NCI-H1930 (cell line): ENCODE measurements around the gene MAMDC4.
"Not testable (repeated sequence)": the region's sequence is repeated elsewhere in the genome, so short reads cannot be mapped to it uniquely, and the experiment has no call there.

ENCODE experiments used
- DNase-seq, 2 experiments: peaks; one replicate each; lab custom pipeline; 2025; lab: John Stamatoyannopoulos, UW

Gene MAMDC4

GRCh38 chr9:136839229-136840139 lies 12.7 kb upstream of the MAMDC4 start:
- DNase-seq, result no peak

GRCh38 chr9:136840140-136840876 lies 11.8 kb upstream of the MAMDC4 start:
- no peak for DNase-seq

DNA sequence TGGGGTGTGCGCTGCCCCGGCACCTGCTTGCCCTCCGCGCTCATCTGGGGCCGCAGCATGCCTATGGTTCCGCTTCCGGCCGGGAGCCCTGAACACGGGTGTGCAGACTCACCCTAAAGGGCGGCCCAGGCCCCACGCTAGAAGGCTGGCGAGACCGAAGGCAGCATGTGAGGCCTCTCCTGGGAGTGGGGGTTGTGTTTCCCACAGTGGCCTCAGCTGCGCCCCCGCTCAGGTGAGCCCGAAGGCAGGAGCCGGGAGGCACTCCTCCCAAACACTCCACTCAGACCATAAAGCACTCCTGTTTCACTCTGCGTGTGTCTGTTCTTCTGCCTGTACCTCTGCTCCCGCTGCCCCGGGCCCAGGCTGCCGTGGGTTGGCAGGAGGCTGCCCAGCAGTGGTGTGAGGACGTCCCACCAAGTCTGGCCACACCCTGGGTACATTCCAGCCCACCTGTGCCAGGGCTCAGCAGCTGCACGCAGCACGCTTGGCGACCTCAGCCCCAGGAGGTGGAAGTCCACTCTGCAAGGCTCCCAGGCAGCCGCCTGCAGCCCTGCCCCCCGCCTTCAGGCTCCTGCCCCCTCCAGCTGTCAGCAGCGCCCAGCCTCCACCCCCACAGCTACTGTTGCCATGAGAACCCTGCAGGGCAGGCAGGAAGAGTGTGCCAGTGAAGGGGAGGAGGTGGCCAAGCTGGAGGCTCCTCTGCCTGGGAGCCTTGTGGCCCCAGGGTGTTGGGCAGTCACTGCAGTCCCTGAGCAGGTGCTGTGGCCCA lies 11.1 kb upstream of the MAMDC4 start:
- no peak for DNase-seq

DNA sequence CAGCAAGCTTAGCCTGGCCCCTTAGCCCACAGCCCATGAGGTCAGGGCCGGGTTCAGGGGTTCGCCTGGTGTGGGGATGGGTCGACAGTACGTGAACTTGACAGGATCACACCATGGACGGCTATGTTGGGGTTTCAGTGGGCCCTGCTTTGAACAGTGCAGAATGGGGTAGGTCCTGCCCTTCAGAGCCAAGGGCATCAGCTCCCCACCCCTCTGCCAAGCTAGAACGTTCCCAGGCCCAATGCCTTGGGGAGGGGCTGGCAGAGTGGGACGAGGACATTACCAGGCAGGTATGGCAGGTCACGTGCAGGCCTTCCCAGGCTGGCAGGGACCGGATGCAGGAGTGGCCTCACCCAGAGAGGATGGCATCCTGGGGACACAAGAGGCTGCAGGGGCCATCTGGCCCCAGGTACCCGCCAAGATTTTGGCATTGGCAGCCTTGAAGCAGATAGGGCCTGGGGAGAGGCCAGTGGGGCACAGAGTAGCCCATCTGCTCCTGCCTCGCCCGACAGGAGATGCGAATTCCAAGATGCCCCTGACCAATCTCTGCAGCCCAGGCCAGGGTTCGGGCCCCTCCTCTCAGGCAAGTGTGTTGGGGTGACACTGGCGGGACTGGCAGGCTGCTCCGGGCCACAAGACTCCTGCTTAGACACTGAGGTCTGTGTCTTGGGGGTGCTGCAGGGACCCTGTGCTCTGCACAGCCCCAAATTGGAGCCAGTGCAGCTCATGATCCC lies 10.3 kb upstream of the MAMDC4 start:
- not testable (repeated sequence) for DNase-seq

DNA sequence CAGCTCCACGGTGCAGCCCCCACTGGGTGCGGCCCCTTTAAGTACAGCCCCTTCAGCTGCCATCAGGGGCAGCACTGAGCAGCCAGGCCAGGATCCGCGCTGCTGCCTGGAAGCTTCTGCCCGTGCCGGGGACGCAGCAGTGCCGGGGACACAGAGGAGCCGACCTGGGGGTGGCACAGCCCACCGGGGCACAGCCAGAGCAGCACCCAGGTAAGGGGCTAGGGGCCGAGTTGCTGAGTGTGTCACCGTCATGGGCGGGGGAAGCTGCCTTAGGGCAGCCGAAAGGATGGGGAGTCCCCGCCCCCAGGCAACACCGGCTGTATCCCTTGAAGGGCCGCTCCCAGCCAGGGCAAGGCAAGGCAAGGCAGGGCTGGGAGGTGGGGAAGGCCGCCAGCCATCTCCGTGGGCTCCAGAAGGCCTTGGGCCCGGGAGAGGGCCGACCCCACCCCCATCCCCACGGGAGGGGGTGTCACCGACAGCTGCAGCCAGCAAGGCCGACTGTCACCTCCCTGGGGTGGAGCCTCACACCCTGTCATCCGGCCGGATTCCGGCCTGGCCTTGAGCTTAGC lies 9.7 kb upstream of the MAMDC4 start, which contains the start of gene AJM1:
Gene AJM1 (plus strand): TSS at position 99 of the 569 bp plus-strand sequence. CDS start 1,937 bp downstream, outside the sequence.
- DNase-seq, result peak; percentile 63 to 66

DNA sequence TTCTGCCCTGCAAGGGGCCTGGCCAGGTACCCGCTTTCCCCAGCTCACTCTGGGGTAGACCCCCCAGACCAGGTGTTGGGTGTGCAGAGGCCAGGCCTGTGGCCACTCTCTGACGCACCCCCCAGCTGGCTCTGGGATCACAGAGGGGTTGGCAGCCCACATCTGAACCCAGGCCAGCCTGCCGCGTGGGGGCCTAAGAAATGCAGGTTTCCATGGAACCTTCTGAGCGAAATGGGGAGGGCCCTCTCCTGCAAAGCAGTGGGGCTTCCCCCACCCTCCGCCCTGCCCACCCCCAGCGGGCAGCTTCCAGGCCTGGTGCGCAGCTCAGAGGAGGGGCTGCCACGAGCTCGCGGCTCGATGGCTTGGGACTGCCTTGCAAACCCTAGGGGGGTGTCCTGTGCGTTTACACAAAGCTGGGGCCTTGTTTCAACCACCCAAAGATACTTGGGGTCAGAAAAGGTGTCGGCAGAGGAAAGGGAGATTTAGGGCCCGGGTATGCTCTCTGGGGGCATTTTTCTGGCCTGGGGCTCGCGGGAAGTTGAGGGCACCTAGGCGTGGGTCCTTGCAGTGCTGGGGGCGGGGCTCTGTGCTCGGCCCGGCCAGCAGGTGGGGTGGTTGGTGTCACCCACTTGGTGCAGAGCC lies 8.9 kb upstream of the MAMDC4 start:
- not testable (repeated sequence) for DNase-seq

DNA sequence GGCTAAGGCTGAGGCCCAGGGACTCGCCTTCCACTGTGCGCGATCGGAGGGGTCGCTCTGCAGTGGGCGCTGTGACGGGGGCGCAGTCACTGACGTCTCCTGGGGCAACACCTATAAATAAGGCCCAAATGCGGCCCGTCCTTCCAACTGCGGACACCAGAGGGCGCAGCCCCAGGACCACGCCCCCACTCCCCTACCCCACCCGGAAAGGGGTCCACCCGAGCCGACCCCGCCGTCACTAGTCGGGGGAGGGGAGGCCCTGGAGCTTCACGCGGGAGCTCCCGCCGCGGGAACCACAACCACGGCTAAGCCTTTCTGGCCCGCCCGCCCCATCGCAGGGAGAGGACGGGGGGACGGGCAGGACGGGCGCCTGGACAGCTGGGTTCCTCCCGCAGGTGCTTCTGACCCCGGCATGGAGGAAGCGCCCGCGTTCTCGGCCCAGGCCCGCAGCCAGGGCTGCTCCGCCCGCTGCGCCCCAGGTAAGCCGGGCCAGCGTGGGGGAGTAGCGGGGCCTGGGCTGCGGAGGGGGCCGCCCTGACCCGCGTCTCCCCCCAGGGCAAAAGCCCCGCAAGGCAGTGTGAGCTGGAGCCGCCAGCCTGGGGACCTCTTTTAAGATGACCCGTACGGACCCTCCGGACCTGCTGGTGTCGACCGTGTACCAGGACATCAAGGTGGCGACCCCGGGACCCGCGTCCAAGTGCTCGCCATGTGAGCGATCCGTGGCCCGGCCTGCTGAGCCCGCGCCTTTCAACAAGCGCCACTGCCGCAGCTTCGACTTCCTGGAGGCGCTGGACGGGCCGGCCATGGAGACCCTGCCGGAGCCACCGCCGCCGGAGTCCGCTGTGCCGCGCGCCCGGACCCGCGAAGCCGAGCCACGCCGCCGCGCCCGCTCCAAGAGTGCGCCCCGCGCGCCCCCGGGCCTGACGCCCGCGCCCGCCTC lies 8.1 kb upstream of the MAMDC4 start:
- DNase-seq, result not testable (repeated sequence)

DNA sequence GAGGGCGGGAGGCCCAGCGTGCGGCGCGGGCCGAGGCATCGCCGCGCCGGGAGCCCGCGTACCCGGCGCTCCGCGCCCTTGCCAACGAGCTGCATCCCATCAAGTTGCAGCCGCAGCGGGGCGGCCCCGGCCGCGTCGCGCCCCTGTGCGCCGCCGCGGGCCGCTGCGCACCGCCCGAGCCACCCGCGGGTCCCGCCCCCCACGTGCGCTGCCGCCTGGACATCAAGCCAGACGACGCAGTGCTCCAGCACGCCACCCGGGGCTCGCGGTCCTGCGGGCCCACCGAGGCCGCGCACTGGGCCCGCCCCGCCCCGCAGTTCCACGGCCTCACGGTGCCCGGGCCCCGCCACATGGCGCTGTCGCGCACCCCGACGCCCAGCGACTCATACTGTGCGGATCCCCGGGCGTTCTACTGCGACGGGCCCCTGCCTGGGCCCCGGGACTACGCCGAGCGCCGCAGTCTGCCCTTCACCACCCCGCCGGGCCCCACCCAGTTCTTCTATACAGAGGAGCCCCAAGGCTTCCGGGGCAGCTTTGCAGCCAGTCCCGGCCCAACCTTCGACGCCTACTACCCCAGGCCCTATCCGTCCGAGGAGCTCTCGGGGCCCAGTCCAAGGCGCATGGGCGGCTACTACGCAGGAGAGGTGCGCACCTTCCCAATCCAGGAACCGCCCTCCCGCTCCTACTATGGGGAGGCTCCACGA lies 7.2 kb upstream of the MAMDC4 start:
- DNase-seq, result no peak

GRCh38 chr9:136845465-136846260 lies 6.5 kb upstream of the MAMDC4 start:
- no peak for DNase-seq

- no peak for DNase-seq
Observed at GRCh38 chr9:136846376-136847087, 5.6 kb upstream of the MAMDC4 start.

DNA sequence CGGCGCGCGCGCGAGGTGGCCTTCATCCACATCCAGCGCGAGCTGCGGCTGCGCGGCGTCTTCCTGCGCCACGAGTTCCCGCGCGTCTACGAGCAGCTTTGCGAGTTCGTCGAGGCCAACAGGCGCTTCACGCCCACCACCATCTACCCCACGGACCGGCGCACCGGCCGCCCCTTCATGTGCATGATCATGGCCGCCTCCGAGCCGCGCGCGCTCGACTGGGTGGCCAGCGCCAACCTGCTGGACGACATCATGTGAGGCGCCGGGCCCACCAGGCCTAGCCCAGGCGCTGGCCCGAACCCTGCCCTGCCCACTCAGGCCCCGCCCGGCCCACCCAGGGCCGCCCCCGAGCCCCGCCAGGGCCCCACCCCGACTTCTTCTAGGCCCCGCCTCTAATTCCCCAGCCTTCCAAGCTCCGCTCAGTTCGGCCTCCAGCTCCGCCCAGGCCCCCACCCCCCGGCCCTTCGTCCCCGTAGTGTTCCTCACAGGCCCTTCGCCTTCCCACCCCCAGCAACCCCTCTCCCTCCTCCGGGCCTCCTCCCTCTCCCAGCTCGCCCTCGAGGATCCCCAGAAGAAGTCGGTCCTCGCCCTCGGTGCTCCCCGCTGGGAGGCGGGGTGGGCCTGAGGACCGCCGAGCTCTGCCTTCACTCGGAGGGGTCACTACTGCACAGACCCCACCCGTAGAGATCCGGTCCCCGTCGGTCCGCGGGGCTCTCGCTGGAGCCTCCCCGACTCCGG lies 4.9 kb upstream of the MAMDC4 start:
- DNase-seq, result no peak

GRCh38 chr9:136847826-136848392 lies 4.2 kb upstream of the MAMDC4 start:
- peak; percentile 54 to 61 for DNase-seq

DNA sequence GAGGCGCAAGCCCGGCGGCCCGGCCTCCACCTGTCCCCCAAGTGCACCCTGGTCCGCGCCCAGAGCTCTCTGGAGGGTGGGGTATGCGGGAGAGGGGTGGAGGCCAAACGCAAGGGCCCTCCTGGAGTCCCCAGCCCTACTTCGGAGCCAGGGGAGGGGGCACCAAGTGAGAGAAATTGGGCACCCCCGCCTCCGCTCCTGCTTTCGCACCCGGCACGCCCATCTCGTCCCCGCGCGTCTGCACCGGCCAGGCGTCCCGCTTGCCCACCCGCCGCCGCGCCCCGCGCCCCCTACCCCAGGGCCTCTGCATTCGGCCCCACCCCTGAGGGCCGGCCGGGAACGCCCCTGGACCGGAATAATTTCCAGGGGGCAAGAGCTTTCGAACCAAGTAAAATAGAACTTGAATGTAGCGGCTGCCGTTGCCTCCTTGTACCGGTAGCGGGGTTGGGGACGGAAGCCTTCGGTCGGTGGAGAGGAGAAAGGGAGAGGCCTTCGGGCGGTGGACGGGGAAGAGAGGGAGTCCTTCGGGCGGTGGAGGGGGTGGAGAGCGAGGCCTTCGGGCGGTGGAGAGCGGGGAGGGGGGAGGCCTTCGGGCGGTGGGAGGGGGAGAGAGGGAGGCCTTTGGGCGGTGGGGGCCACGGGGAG lies 3.6 kb upstream of the MAMDC4 start:
- peak; percentile 58 to 68 for DNase-seq

DNA sequence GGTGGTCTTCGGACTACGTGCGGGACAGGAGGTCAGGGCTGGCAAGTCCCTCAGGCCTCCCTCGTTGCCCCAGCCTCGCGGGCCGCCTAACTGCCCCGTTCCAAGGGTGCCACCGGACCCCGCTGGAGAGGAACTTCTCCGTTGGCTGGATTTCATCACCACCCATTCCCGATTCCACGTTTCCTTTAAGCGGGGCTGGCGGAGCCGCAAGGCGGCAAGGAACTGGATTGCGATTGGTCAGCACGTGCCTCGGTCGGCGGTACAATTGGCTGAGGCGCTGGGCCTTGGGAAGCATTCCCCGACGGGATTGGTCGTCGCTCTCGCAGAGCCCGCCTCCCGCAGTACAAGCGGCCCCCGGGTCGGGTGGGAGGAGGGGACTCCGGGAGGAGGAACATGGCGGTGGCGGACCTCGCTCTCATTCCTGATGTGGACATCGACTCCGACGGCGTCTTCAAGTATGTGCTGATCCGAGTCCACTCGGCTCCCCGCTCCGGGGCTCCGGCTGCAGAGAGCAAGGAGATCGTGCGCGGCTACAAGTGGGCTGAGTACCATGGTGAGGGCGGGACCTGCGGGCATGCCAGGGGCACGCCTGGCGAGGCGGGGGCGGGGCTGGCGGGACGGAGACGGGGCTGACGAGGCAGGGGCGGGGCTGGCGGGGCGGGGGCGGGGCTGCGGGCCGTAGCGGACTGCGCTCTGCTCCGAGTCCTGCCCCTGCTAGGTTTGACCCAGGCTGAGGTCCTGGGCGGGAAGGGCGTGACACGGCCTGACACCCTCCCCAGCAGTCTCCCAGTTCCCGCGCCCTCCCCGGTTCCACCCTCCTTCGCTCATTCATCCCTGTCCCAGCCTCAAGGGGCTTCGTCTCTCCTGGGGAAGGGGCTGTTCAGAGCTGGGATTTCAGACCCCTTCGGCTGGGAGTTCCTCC lies 2.8 kb upstream of the MAMDC4 start, which contains the start of gene PHPT1:
Gene PHPT1 (plus strand): TSS at position 372 of the 922 bp plus-strand sequence. CDS start 22 bp downstream, at position 394.
- peak; percentile 98 to 99 for DNase-seq
